ENCODE data around the gene ZIC5. TPM values are rescaled to one million over a fixed set of nuclear protein-coding genes. Genes with fewer than 3 reads are reported as not detected.

ZIC5 gene
- total RNA-seq, 2 donors from 2014 or later: not detected

DNA sequence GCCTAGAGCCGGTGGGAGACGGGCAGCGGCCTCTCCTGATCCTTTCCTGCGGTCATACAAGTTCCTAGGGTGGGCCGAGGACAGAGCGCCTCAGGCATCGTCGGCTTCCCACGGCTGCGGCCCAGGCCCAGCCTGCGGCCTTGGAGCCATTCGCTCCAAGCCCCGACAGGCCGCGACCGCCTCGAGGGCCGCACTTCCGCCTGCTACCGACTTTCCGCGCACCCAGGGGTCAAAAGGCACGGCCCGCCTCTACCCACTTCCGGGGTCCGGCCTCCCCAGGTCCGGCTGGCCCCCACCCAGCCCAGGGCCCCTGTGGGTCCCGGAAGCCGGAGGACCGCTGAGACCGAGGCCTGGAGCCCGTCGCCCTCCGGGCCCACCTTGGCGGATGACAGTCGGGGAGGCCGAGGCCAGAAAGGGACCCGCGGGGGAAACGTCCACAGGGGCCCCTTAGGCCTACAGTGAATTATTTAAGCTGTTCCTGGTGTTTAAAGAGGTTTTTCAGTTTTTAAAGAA, 26.2 kb upstream of the ZIC5 start:
- no peak for DNase-seq
- Histone ChIP-seq H3K4me1 (no peaks in the 10 kb centered on the region), H3K4me3 (no peak overlapping the region), H3K9me3 (peaks cover 0 to 7% (median 2%) of the 10 kb centered on the region in 3 donors), H3K27ac (no peak overlapping the region), H3K27me3 (peaks cover 13 to 50% of the 10 kb centered on the region in 2 donors), H3K36me3 (replicated peaks in 1 of 2; ENCODE audit: insufficient read depth in 1 of 2, low read depth in 2 of 2) (no peaks in the 10 kb centered on the region)
- ATAC-seq: no peak
- 66 to 92% methylated on average over 10 to 17 of the region's 40 CpGs for WGBS, 2 donors
- intact Hi-C loops (cut with DNase I): no loop called here
- TF ChIP-seq POLR2A (IDR thresholded peaks at IDR 0.05): no peak
- TF ChIP-seq, protein P1, sequence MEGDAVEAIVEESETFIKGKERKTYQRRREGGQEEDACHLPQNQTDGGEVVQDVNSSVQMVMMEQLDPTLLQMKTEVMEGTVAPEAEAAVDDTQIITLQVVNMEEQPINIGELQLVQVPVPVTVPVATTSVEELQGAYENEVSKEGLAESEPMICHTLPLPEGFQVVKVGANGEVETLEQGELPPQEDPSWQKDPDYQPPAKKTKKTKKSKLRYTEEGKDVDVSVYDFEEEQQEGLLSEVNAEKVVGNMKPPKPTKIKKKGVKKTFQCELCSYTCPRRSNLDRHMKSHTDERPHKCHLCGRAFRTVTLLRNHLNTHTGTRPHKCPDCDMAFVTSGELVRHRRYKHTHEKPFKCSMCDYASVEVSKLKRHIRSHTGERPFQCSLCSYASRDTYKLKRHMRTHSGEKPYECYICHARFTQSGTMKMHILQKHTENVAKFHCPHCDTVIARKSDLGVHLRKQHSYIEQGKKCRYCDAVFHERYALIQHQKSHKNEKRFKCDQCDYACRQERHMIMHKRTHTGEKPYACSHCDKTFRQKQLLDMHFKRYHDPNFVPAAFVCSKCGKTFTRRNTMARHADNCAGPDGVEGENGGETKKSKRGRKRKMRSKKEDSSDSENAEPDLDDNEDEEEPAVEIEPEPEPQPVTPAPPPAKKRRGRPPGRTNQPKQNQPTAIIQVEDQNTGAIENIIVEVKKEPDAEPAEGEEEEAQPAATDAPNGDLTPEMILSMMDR (IDR thresholded peaks at IDR 0.05): no peak

DNA sequence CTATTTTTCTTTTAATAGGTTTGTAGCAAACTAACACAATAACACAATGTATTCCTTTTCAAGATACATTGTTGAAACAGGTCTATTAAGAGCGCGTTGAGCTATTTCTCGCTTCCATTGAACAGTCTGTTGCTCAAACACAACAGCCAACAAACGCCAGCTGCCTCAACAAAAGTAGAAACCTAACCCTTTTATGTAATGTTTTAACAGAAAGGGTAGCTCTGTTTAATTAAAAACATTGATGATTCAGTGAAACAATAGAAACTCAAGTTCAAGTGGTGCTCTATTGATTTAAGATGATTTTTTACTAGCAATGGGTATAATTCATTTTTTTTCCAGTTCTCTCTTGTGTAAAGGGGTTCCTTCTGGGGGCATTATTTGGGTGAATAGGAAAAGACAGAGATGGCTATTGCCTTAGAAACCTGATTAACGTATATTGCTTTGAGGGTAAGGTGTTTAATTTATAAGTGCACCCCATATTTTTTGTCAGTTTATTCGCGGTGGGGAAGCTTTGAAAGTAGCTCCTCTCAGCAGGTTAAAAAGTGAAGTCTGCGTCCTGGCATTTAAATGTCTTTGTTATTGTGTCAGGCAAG, 24.9 kb upstream of the ZIC5 start:
- Histone ChIP-seq H3K27me3 (peaks cover 13 to 63% of the 10 kb centered on the region in 2 donors), H3K36me3 (replicated peaks in 1 of 2; ENCODE audit: insufficient read depth in 1 of 2, low read depth in 2 of 2) (no peaks in the 10 kb centered on the region), H3K9me3 (peaks cover 0 to 7% (median 2%) of the 10 kb centered on the region in 3 donors), H3K4me1 (no peaks in the 10 kb centered on the region), H3K27ac (no peak overlapping the region), H3K4me3 (no peak overlapping the region)
- TF ChIP-seq, protein P1 (IDR thresholded peaks at IDR 0.05): no peak
- TF ChIP-seq POLR2A (IDR thresholded peaks at IDR 0.05): no peak
- intact Hi-C loops (cut with DNase I): no loop called here
- no peak for DNase-seq
- no peak for ATAC-seq
- 15 to 21% methylated on average over 8 of the region's 8 CpGs for whole genome bisulfite sequencing, 2 donors

DNA sequence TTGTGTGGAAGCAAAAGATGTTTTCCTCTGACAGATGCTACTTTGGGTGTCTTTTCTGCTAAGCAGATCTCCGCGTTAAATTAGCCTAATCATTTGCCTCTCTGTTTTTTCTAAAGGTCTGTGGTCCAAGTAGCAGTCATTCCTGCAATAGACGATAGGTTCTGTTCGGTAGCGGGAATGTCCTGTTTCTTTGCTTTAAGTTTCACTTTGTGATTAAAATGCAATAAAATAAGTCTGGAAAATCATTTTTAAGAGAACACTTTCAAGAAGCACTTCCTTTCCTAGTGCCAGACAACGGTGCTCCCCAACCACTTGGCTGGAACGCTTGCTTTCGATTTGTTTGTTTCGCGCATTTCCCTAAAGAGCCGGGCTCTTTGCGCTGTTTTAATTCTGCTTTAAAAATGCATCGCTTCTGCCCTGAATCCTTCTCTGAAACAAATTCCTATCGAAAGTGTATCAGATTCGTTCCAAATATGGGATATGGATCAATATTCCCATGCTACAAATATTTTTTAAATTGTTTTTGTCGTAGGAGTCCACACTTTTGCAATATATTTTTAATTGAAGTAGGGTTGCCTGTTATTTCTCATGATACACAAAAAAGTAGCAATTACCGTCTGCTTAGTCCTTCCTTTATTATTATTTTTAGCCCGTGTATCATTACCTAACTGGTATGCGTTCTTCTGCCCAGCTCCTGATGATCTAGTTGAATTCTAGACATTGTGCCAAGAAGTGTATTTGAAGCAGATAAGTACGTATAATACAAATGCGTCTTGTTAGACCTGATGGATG, 24.2 kb upstream of the ZIC5 start:
- 6 to 12% methylated on average over 21 of the region's 21 CpGs for WGBS, 2 donors
- intact Hi-C loops (cut with DNase I): no loop called here
- ATAC-seq: no peak

GRCh38 chr13:99995104-99995588, 23.6 kb upstream of the ZIC5 start:
- 20 to 21% methylated on average over 3 of the region's 3 CpGs for WGBS, 2 donors

More for the DNA sequence above, 24.2 kb upstream of the ZIC5 start:
- Histone ChIP-seq H3K36me3 (replicated peaks in 1 of 2; ENCODE audit: insufficient read depth in 1 of 2, low read depth in 2 of 2) (no peaks in the 10 kb centered on the region), H3K9me3 (peaks cover 0 to 7% (median 2%) of the 10 kb centered on the region in 3 donors), H3K4me1 (peaks cover 1% of the 10 kb centered on the region), H3K4me3 (no peak overlapping the region), H3K27me3 (peaks cover 15 to 70% of the 10 kb centered on the region in 2 donors), H3K27ac (no peak overlapping the region)
- DNase-seq: no peak
- no peak for TF ChIP-seq POLR2A (IDR thresholded peaks at IDR 0.05)
- TF ChIP-seq, protein P1 (IDR thresholded peaks at IDR 0.05): no peak

More at GRCh38 chr13:99995104-99995588, 23.6 kb upstream of the ZIC5 start:
- ATAC-seq (no peak), DNase-seq (no peak)
- TF ChIP-seq POLR2A (IDR thresholded peaks at IDR 0.05): no peak
- TF ChIP-seq, protein P1 (IDR thresholded peaks at IDR 0.05): no peak
- H3K9me3 ChIP-seq: peaks cover 0 to 7% (median 2%) of the 10 kb centered on the region in 3 donors
- intact Hi-C loops (cut with DNase I): no loop called here
- no peak overlapping the region for H3K27ac ChIP-seq
- peaks cover 8% of the 10 kb centered on the region for H3K4me1 ChIP-seq
- H3K27me3 ChIP-seq: peaks cover 19 to 77% of the 10 kb centered on the region in 2 donors
- H3K36me3 ChIP-seq (replicated peaks in 1 of 2; ENCODE audit: insufficient read depth in 1 of 2, low read depth in 2 of 2): no peaks in the 10 kb centered on the region
- H3K4me3 ChIP-seq: no peak overlapping the region

All from body of pancreas (tissue), 4 donors.